Mesendoderm (in vitro differentiated cells): Measurements from ENCODE around the gene GABRG3.
A peak's percentile ranks its signal among the peaks of the same experiment; 100 is the strongest.

Experiments used
- DNase-seq: peaks from one replicate; pipeline ENCODE4 v3.0.0; 2013
- H2AK5ac ChIP-seq: 2 replicates; pipeline ENCODE4 v1.6.1; 2013; ENCODE audit warnings: low read length, inconsistent platforms
- H2BK120ac ChIP-seq: 2 replicates; pipeline ENCODE4 v1.6.1; 2013; ENCODE audit warnings: low read depth, mild to moderate bottlenecking, low read length, moderate library complexity, mixed read lengths
- H2BK15ac ChIP-seq: replicated peaks from 2 replicates; pipeline ENCODE4 v1.6.1; 2013; ENCODE audit warnings: low read depth, mild to moderate bottlenecking, moderate library complexity
- H2BK5ac ChIP-seq: 2 replicates; pipeline ENCODE4 v1.6.1; 2013; ENCODE audit warnings: low read length, inconsistent platforms
- H3K18ac ChIP-seq: 2 replicates; pipeline ENCODE4 v1.6.1; 2013; ENCODE audit warnings: mild to moderate bottlenecking, low read length, mixed read lengths
- H3K23ac ChIP-seq: one replicate; pipeline ENCODE4 v1.6.1; 2013; ENCODE audit warnings: low read length
- H3K27ac ChIP-seq: 2 replicates; pipeline ENCODE4 v1.5.1; 2013; ENCODE audit warnings: low read depth, mild to moderate bottlenecking, inconsistent platforms, low read length, moderate library complexity
- H3K27me3 ChIP-seq: 2 replicates; pipeline ENCODE4 v1.6.1; 2013; ENCODE audit warnings: low read length, control low read depth, mild to moderate bottlenecking, inconsistent platforms; ENCODE audit not compliant: insufficient read depth, poor library complexity
- H3K36me3 ChIP-seq: 2 replicates; pipeline ENCODE4 v1.6.1; 2013; ENCODE audit warnings: low read length, inconsistent platforms; ENCODE audit not compliant: control insufficient read depth, insufficient read depth
- H3K4ac ChIP-seq: one replicate; pipeline ENCODE4 v1.6.1; 2013; ENCODE audit warnings: low read depth, mild to moderate bottlenecking, low read length, moderate library complexity
- H3K4me1 ChIP-seq: 2 replicates; pipeline ENCODE4 v1.6.1; 2013; ENCODE audit warnings: low read depth, low read length, inconsistent platforms; ENCODE audit not compliant: control insufficient read depth
- H3K4me2 ChIP-seq: 2 replicates; pipeline ENCODE4 v1.6.1; 2013; ENCODE audit warnings: low read length
- H3K4me3 ChIP-seq: 2 replicates; pipeline ENCODE4 v1.5.1; 2013; ENCODE audit warnings: mild to moderate bottlenecking, low read length
- H3K56ac ChIP-seq: one replicate; pipeline ENCODE4 v1.6.1; 2013; ENCODE audit warnings: low read length
- H3K79me1 ChIP-seq: 2 replicates; pipeline ENCODE4 v1.6.1; 2013; ENCODE audit warnings: low read length, inconsistent platforms
- H3K79me2 ChIP-seq: 2 replicates; pipeline ENCODE4 v1.6.1; 2013; ENCODE audit warnings: mild to moderate bottlenecking, low read length; ENCODE audit not compliant: control insufficient read depth, insufficient read depth
- H3K9ac ChIP-seq: 2 replicates; pipeline ENCODE4 v1.6.1; 2013; ENCODE audit warnings: low read length, inconsistent platforms
- H4K5ac ChIP-seq: one replicate; pipeline ENCODE4 v1.6.1; 2013; ENCODE audit warnings: low read length
- H4K8ac ChIP-seq: one replicate; pipeline ENCODE4 v1.6.1; 2013; ENCODE audit warnings: low read depth, mild to moderate bottlenecking, control low read depth, low read length, moderate library complexity
- WGBS: extraction: QIAGEN DNeasy Blood & Tissue Kit; methylation state at CpG from one replicate; pipeline ENCODE4 v1.1.7; 2013; ENCODE audit warnings: low lambda C conversion rate, missing lambda C conversion rate; ENCODE audit not compliant: insufficient coverage; ENCODE audit errors: extremely low coverage; 5-methylcytosine and 5-hydroxymethylcytosine counted together

The GABRG3 gene

DNA sequence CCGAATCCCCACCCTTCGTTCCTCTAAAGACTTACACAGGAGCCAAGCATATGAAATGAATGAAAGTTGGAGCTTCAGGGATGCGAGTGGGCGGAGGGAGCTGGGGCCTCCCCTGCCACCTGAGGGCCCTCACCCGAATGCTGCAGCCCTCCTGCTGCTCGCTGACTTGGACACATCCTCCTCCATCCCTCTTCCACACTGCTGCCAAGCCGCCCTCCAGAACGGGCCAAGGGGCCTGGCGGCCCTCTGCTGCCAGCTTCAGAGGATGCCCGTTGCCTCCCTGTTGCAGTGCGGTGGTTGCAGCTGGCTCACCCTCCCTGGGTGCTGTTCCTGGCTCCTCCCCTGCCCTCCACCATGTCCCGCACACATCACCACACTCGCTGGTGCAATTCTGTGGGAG lies 71.2 kb downstream of the GABRG3 start:
- no peak overlapping the region for H2BK15ac ChIP-seq
- H4K8ac ChIP-seq: no peak overlapping the region
- WGBS: no CpG with 5 or more reads among the region's 13 CpGs
- DNase-seq: no peak
- H3K9ac ChIP-seq: no peak overlapping the region
- H2BK5ac ChIP-seq: no peak overlapping the region
- H3K36me3 ChIP-seq: no peaks in the 10 kb centered on the region
- H3K4me2 ChIP-seq: no peak overlapping the region
- H3K27me3 ChIP-seq: no peaks in the 10 kb centered on the region
- no peak overlapping the region for H3K18ac ChIP-seq
- no peak overlapping the region for H2AK5ac ChIP-seq
- no peak overlapping the region for H4K5ac ChIP-seq
- H3K23ac ChIP-seq: no peak overlapping the region
- no peak overlapping the region for H3K27ac ChIP-seq
- H3K79me1 ChIP-seq: no peaks in the 10 kb centered on the region
- no peak overlapping the region for H3K56ac ChIP-seq
- no peaks in the 10 kb centered on the region for H3K4me1 ChIP-seq
- H3K79me2 ChIP-seq: no peaks in the 10 kb centered on the region
- no peak overlapping the region for H2BK120ac ChIP-seq
- no peak overlapping the region for H3K4ac ChIP-seq
- H3K4me3 ChIP-seq: no peak overlapping the region

- no peaks in the 10 kb centered on the region for H3K4me1 ChIP-seq
- no peak overlapping the region for H3K4me3 ChIP-seq
- H4K5ac ChIP-seq: no peak overlapping the region
- H2AK5ac ChIP-seq: no peak overlapping the region
- H3K4me2 ChIP-seq: no peak overlapping the region
- H2BK5ac ChIP-seq: no peak overlapping the region
- H4K8ac ChIP-seq: no peak overlapping the region
- H3K27ac ChIP-seq: no peak overlapping the region
- H3K4ac ChIP-seq: no peak overlapping the region
- H3K9ac ChIP-seq: no peak overlapping the region
- H3K36me3 ChIP-seq: no peaks in the 10 kb centered on the region
- no peak overlapping the region for H3K56ac ChIP-seq
- no CpG with 5 or more reads among the region's 6 CpGs for WGBS
- H3K79me2 ChIP-seq: no peaks in the 10 kb centered on the region
- H2BK120ac ChIP-seq: no peak overlapping the region
- no peak overlapping the region for H2BK15ac ChIP-seq
- no peak overlapping the region for H3K23ac ChIP-seq
- DNase-seq: peak; percentile 58
- H3K79me1 ChIP-seq: no peaks in the 10 kb centered on the region
- H3K27me3 ChIP-seq: no peaks in the 10 kb centered on the region
- no peak overlapping the region for H3K18ac ChIP-seq
Measured at GRCh38 chr15:27042646-27043045, 71.7 kb downstream of the GABRG3 start.

- H3K4ac ChIP-seq: no peak overlapping the region
- H3K4me2 ChIP-seq: no peak overlapping the region
- H3K9ac ChIP-seq: no peak overlapping the region
- no CpG with 5 or more reads among the region's 6 CpGs for WGBS
- H2BK15ac ChIP-seq: no peak overlapping the region
- no peak overlapping the region for H2BK5ac ChIP-seq
- no peak overlapping the region for H2BK120ac ChIP-seq
- no peak overlapping the region for H3K4me3 ChIP-seq
- no peak for DNase-seq
- no peak overlapping the region for H2AK5ac ChIP-seq
- H3K79me2 ChIP-seq: no peaks in the 10 kb centered on the region
- H3K27me3 ChIP-seq: no peaks in the 10 kb centered on the region
- no peak overlapping the region for H4K8ac ChIP-seq
- no peak overlapping the region for H3K27ac ChIP-seq
- no peak overlapping the region for H3K23ac ChIP-seq
- H3K56ac ChIP-seq: no peak overlapping the region
- H3K79me1 ChIP-seq: no peaks in the 10 kb centered on the region
- no peaks in the 10 kb centered on the region for H3K36me3 ChIP-seq
- no peak overlapping the region for H3K18ac ChIP-seq
- H3K4me1 ChIP-seq: no peaks in the 10 kb centered on the region
- no peak overlapping the region for H4K5ac ChIP-seq
Measured at GRCh38 chr15:27043770-27044169, 72.8 kb downstream of the GABRG3 start.

DNA sequence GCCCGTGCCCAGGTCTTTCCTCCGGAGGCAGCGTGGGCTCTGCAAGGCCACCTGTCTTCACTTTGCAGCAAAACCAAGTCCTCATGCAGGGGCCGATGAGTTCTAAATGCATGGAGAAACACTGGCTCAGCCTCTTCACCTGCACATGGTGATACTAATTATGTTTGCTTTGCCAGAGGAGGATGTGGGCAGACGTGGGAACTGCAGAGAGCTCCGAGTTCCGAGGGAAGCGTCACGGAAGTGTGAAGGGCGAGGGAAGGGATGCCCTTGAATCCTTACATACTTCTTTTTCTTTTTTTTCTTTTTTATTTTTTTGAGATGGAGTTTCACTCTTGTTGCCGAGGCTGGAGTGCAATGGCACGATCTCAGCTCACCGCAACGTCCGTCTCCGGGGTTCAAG lies 74.8 kb downstream of the GABRG3 start:
- no peak overlapping the region for H3K4ac ChIP-seq
- H2BK5ac ChIP-seq: no peak overlapping the region
- no peak overlapping the region for H3K56ac ChIP-seq
- WGBS: no CpG with 5 or more reads among the region's 16 CpGs
- no peak overlapping the region for H3K27ac ChIP-seq
- no peak overlapping the region for H4K5ac ChIP-seq
- no peak overlapping the region for H2BK15ac ChIP-seq
- H2BK120ac ChIP-seq: no peak overlapping the region
- no peaks in the 10 kb centered on the region for H3K36me3 ChIP-seq
- no peak overlapping the region for H3K23ac ChIP-seq
- H3K79me1 ChIP-seq: no peaks in the 10 kb centered on the region
- no peak overlapping the region for H3K18ac ChIP-seq
- H3K79me2 ChIP-seq: no peaks in the 10 kb centered on the region
- no peak overlapping the region for H2AK5ac ChIP-seq
- no peak overlapping the region for H3K9ac ChIP-seq
- H4K8ac ChIP-seq: no peak overlapping the region
- DNase-seq: no peak
- H3K4me2 ChIP-seq: no peak overlapping the region
- H3K4me1 ChIP-seq: no peaks in the 10 kb centered on the region
- H3K27me3 ChIP-seq: no peaks in the 10 kb centered on the region
- no peak overlapping the region for H3K4me3 ChIP-seq

GRCh38 chr15:27046880-27047279 lies 75.9 kb downstream of the GABRG3 start:
- no peak overlapping the region for H3K23ac ChIP-seq
- no peak overlapping the region for H2BK5ac ChIP-seq
- no peak overlapping the region for H3K4me2 ChIP-seq
- H3K27ac ChIP-seq: no peak overlapping the region
- H4K8ac ChIP-seq: no peak overlapping the region
- no peak overlapping the region for H3K4ac ChIP-seq
- H3K27me3 ChIP-seq: no peaks in the 10 kb centered on the region
- H3K4me1 ChIP-seq: no peaks in the 10 kb centered on the region
- no peaks in the 10 kb centered on the region for H3K36me3 ChIP-seq
- no peak overlapping the region for H2BK120ac ChIP-seq
- no peak overlapping the region for H3K4me3 ChIP-seq
- H3K18ac ChIP-seq: no peak overlapping the region
- no peak overlapping the region for H4K5ac ChIP-seq
- H3K79me2 ChIP-seq: no peaks in the 10 kb centered on the region
- H2AK5ac ChIP-seq: no peak overlapping the region
- WGBS: no CpG with 5 or more reads among the region's 3 CpGs
- no peaks in the 10 kb centered on the region for H3K79me1 ChIP-seq
- no peak overlapping the region for H2BK15ac ChIP-seq
- DNase-seq: no peak
- no peak overlapping the region for H3K56ac ChIP-seq
- no peak overlapping the region for H3K9ac ChIP-seq

- H3K9ac ChIP-seq: no peak overlapping the region
- no peaks in the 10 kb centered on the region for H3K27me3 ChIP-seq
Measured at GRCh38 chr15:27050163-27050562, 79.2 kb downstream of the GABRG3 start.

More at GRCh38 chr15:27050163-27050562, 79.2 kb downstream of the GABRG3 start:
- H3K79me2 ChIP-seq: no peaks in the 10 kb centered on the region
- peak; percentile 14 for DNase-seq
- no CpG with 5 or more reads among the region's 4 CpGs for WGBS
- H3K79me1 ChIP-seq: no peaks in the 10 kb centered on the region
- no peak overlapping the region for H3K4ac ChIP-seq
- no peak overlapping the region for H2BK120ac ChIP-seq
- no peak overlapping the region for H4K5ac ChIP-seq
- no peak overlapping the region for H2BK15ac ChIP-seq
- no peak overlapping the region for H3K18ac ChIP-seq
- H3K4me1 ChIP-seq: no peaks in the 10 kb centered on the region
- H2AK5ac ChIP-seq: no peak overlapping the region
- H3K4me3 ChIP-seq: no peak overlapping the region
- H3K27ac ChIP-seq: no peak overlapping the region
- no peak overlapping the region for H2BK5ac ChIP-seq
- H3K4me2 ChIP-seq: no peak overlapping the region
- H3K56ac ChIP-seq: no peak overlapping the region
- no peaks in the 10 kb centered on the region for H3K36me3 ChIP-seq
- H4K8ac ChIP-seq: no peak overlapping the region
- H3K23ac ChIP-seq: no peak overlapping the region
